Hepatocyte (in vitro differentiated cells): ENCODE results near the gene MAGI1. TPM values are rescaled to one million over a fixed set of nuclear protein-coding genes. Genes with fewer than 3 reads are reported as not detected.

ENCODE experiments used
- DNase-seq: peaks from one replicate; pipeline ENCODE4 v3.0.0-alpha.2; 2016; ENCODE audit warnings: low spot score
- H2AFZ ChIP-seq: fragments of 200-600 bp; sonication (generic); 2 replicates; pipeline ENCODE4 v1.6.0; 2016; ENCODE audit warnings: antibody characterized with exemption, mild to moderate bottlenecking
- H3K27ac ChIP-seq: fragments of 200-600 bp; sonication (generic); 2 replicates; pipeline ENCODE4 v1.5.1; 2016; ENCODE audit warnings: mild to moderate bottlenecking
- H3K27me3 ChIP-seq: fragments of 200-600 bp; sonication (generic); 2 replicates; pipeline ENCODE4 v1.6.1; 2016
- H3K36me3 ChIP-seq: fragments of 200-600 bp; sonication (generic); replicated peaks from 2 replicates; pipeline ENCODE4 v1.5.1; 2016; ENCODE audit warnings: low read depth; ENCODE audit not compliant: insufficient read depth
- H3K4me1 ChIP-seq: fragments of 200-600 bp; sonication (generic); 2 replicates; pipeline ENCODE4 v1.5.1; 2016; ENCODE audit warnings: mild to moderate bottlenecking, moderate library complexity; ENCODE audit not compliant: insufficient read depth
- H3K4me2 ChIP-seq: fragments of 200-600 bp; sonication (generic); 2 replicates; pipeline ENCODE4 v1.6.0; 2016
- H3K4me3 ChIP-seq: fragments of 200-600 bp; sonication (generic); 2 replicates; pipeline ENCODE4 v1.5.1; 2016; ENCODE audit warnings: mild to moderate bottlenecking
- H3K79me2 ChIP-seq: fragments of 200-600 bp; sonication (generic); 2 replicates; pipeline ENCODE4 v1.6.0; 2017; ENCODE audit warnings: mild to moderate bottlenecking
- H3K9me2 ChIP-seq: fragments of 200-600 bp; sonication (generic); replicated peaks from 2 replicates; pipeline ENCODE4 v1.6.0; 2017; ENCODE audit warnings: mild to moderate bottlenecking; ENCODE audit not compliant: insufficient read depth
- H3K9me3 ChIP-seq: fragments of 200-600 bp; sonication (generic); 2 replicates; pipeline ENCODE4 v1.5.1; 2016; ENCODE audit warnings: low read depth, mild to moderate bottlenecking
- H4K20me1 ChIP-seq: fragments of 200-600 bp; sonication (generic); 2 replicates; pipeline ENCODE4 v1.6.0; 2016; ENCODE audit warnings: mild to moderate bottlenecking; ENCODE audit not compliant: insufficient read depth, poor library complexity, severe bottlenecking
- EZH2 ChIP-seq: fragments of 200-600 bp; sonication (generic); IDR thresholded peaks from 2 replicates; pipeline ENCODE4 v1.6.1; 2016; ENCODE audit warnings: antibody characterized with exemption, mild to moderate bottlenecking, borderline replicate concordance
- EZH2phosphoT487 ChIP-seq: fragments of 200-600 bp; sonication (generic); IDR thresholded peaks from one replicate; pipeline ENCODE4 v1.6.1; 2018; ENCODE audit warnings: antibody characterized with exemption, mild to moderate bottlenecking, low read depth, moderate library complexity; ENCODE audit not compliant: unreplicated experiment, severe bottlenecking
- WGBS: methylation state at CpG from one replicate; pipeline ENCODE4 v1.1.6; 2016; ENCODE audit warnings: low lambda C conversion rate; ENCODE audit errors: missing lambda C conversion rate; 5-methylcytosine and 5-hydroxymethylcytosine counted together
- polyA plus RNA-seq: library from polyadenylated mRNA; unstranded; fragments of >200 nt; fragmentation: Nextera tagmentation; extraction: Ambion mirVana; gene quantifications from 2 replicates; pipeline ENCODE4 v1.2.1, GENCODE V29; 2016
- total RNA-seq: library from RNA; depleted of rRNA; stranded (reverse); fragments of >200 nt; gene quantifications from 2 replicates; pipeline ENCODE4 v1.2.3, GENCODE V29; 2014
- TF ChIP-seq, protein P1 (sequence below): fragments of 200-600 bp; sonication (generic); IDR thresholded peaks from 2 replicates; pipeline ENCODE4 v1.5.1; 2016; ENCODE audit warnings: antibody characterized with exemption, mild to moderate bottlenecking; ENCODE audit not compliant: poor library complexity

Gene MAGI1
- total and polyA plus RNA-seq, 2 experiments from 2014 or later = 26.2 to 43.5 TPM

DNA sequence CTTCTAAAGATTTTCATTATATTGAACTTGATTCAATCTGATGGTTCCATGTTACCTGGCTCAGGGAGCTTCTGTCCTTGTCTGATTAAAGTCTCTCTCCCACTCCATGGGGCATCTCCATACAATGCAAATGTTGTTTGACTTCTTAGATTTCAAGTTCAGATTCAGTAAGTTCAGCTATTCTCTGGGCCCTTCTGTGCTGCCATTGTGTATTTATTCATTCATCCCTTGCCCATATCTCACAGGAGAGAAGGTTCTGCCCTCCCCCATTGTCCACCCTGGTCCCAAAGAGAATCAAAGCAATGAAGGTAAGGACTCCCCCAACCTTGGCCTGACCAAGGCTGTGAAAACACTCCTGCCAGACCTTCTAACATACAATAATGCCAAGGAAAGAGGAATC lies 669.9 kb downstream of the MAGI1 start:
- H3K4me2 ChIP-seq = no peak overlapping the region

GRCh38 chr3:65362688-65363087 lies 676.0 kb downstream of the MAGI1 start:
- Histone ChIP-seq H3K27me3 (no peaks in the 10 kb centered on the region), H3K36me3 (no peaks in the 10 kb centered on the region), H3K9me2 (no peaks in the 10 kb centered on the region), H3K4me3 (no peak overlapping the region), H3K9me3 (no peaks in the 10 kb centered on the region), H3K4me1 (no peaks in the 10 kb centered on the region), H3K79me2 (no peaks in the 10 kb centered on the region), H4K20me1 (no peaks in the 10 kb centered on the region), H2AFZ (no peak overlapping the region), H3K27ac (no peak overlapping the region), H3K4me2 (no peak overlapping the region)
- TF ChIP-seq, protein P1, sequence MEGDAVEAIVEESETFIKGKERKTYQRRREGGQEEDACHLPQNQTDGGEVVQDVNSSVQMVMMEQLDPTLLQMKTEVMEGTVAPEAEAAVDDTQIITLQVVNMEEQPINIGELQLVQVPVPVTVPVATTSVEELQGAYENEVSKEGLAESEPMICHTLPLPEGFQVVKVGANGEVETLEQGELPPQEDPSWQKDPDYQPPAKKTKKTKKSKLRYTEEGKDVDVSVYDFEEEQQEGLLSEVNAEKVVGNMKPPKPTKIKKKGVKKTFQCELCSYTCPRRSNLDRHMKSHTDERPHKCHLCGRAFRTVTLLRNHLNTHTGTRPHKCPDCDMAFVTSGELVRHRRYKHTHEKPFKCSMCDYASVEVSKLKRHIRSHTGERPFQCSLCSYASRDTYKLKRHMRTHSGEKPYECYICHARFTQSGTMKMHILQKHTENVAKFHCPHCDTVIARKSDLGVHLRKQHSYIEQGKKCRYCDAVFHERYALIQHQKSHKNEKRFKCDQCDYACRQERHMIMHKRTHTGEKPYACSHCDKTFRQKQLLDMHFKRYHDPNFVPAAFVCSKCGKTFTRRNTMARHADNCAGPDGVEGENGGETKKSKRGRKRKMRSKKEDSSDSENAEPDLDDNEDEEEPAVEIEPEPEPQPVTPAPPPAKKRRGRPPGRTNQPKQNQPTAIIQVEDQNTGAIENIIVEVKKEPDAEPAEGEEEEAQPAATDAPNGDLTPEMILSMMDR = no peak
- TF ChIP-seq EZH2phosphoT487 (no peak), EZH2 (no peak)
- WGBS = 100% methylated on average over 1 of the region's 1 CpG
- no peak for DNase-seq

More for the DNA sequence above, 669.9 kb downstream of the MAGI1 start:
- H4K20me1 ChIP-seq = no peaks in the 10 kb centered on the region
- no peaks in the 10 kb centered on the region for H3K36me3 ChIP-seq
- H3K4me1 ChIP-seq = no peaks in the 10 kb centered on the region
- no peak overlapping the region for H2AFZ ChIP-seq
- H3K27me3 ChIP-seq = no peaks in the 10 kb centered on the region
- no peaks in the 10 kb centered on the region for H3K79me2 ChIP-seq
- H3K9me3 ChIP-seq = no peaks in the 10 kb centered on the region
- no peak overlapping the region for H3K27ac ChIP-seq
- H3K9me2 ChIP-seq = no peaks in the 10 kb centered on the region
- TF ChIP-seq EZH2 (no peak), EZH2phosphoT487 (no peak)
- TF ChIP-seq, protein P1 = no peak
- no peak for DNase-seq
- no peak overlapping the region for H3K4me3 ChIP-seq

DNA sequence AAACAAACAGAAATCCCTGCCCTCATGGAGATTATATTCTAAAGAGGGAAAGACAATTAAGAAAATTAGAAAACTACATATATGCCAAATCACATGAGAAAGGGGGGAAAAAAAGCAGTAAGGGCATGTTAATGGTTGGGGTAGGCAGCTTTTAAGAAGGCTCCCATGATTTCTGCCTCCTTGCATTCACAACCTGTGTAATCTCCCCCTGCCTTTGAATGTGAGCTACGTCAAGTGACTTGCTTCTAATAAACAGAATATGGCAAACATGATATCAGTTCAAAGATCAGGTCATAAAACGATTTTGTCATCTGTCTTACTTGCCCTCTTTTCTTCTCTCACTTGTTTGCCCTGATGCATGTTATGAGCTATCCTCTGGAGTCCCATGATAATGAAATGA lies 677.3 kb downstream of the MAGI1 start:
- Histone ChIP-seq H3K79me2 (no peaks in the 10 kb centered on the region), H3K4me3 (no peak overlapping the region), H3K27me3 (no peaks in the 10 kb centered on the region), H3K9me2 (no peaks in the 10 kb centered on the region), H3K9me3 (no peaks in the 10 kb centered on the region), H4K20me1 (no peaks in the 10 kb centered on the region), H3K27ac (no peak overlapping the region), H3K4me1 (no peaks in the 10 kb centered on the region), H3K4me2 (no peak overlapping the region), H3K36me3 (no peaks in the 10 kb centered on the region), H2AFZ (no peak overlapping the region)
- 83% methylated on average over 2 of the region's 2 CpGs for WGBS
- TF ChIP-seq EZH2phosphoT487 = no peak
- TF ChIP-seq, protein P1 = no peak
- TF ChIP-seq EZH2 = no peak
- no peak for DNase-seq
